Endodermal cell (in vitro differentiated cells): ENCODE results near the gene NKAPL. TPM values are rescaled to one million over a fixed set of nuclear protein-coding genes. Genes with fewer than 3 reads are reported as not detected.
"Not testable (repeated sequence)": the region's sequence is repeated elsewhere in the genome, so short reads cannot be mapped to it uniquely, and the experiment has no call there.

Experiments used
- DNase-seq: peaks from one replicate; pipeline ENCODE4 v3.0.0-alpha.2; 2017
- H3K27ac ChIP-seq: 2 replicates; pipeline ENCODE4 v1.5.1; 2013; ENCODE audit warnings: mild to moderate bottlenecking, low read depth, low read length, moderate library complexity
- H3K27me3 ChIP-seq: 2 replicates; pipeline ENCODE4 v1.6.1; 2013; ENCODE audit warnings: mild to moderate bottlenecking, low read length, moderate library complexity; ENCODE audit not compliant: insufficient read depth, control insufficient read depth, poor library complexity, severe bottlenecking
- H3K36me3 ChIP-seq: 2 replicates; pipeline ENCODE4 v1.7.0; 2013; ENCODE audit warnings: mild to moderate bottlenecking, low read length, moderate library complexity; ENCODE audit not compliant: control insufficient read depth, insufficient read depth
- H3K4me1 ChIP-seq: one replicate; pipeline ENCODE4 v1.7.0; 2013; ENCODE audit warnings: low read length; ENCODE audit not compliant: control insufficient read depth, insufficient read depth
- H3K4me3 ChIP-seq: 2 replicates; pipeline ENCODE4 v1.5.1; 2013; ENCODE audit warnings: mild to moderate bottlenecking, low read length, moderate library complexity
- H3K9ac ChIP-seq: 2 replicates; pipeline ENCODE4 v1.6.1; 2013; ENCODE audit warnings: mild to moderate bottlenecking, low read length, moderate library complexity; ENCODE audit not compliant: poor library complexity, severe bottlenecking; ENCODE audit errors: extremely low read depth
- H3K9me3 ChIP-seq: 2 replicates; pipeline ENCODE4 v1.6.1; 2013; ENCODE audit warnings: mild to moderate bottlenecking, low read length, moderate library complexity; ENCODE audit not compliant: control insufficient read depth
- H3K27ac Mint-ChIP-seq: 2 replicates; pipeline ENCODE4 v1.8.0; 2020; ENCODE audit warnings: mixed read lengths
- H3K27me3 Mint-ChIP-seq: 2 replicates; pipeline ENCODE4 v1.8.0; 2021; ENCODE audit warnings: mild to moderate bottlenecking, mixed read lengths; ENCODE audit not compliant: insufficient read depth
- H3K36me3 Mint-ChIP-seq: 2 replicates; pipeline ENCODE4 v1.8.0; 2020; ENCODE audit warnings: low read depth, mixed read lengths
- H3K4me1 Mint-ChIP-seq: 2 replicates; pipeline ENCODE4 v1.8.0; 2020; ENCODE audit warnings: mixed read lengths
- H3K4me3 Mint-ChIP-seq: 2 replicates; pipeline ENCODE4 v1.8.0; 2020; ENCODE audit warnings: mild to moderate bottlenecking, moderate library complexity, mixed read lengths
- H3K9me3 Mint-ChIP-seq: 2 replicates; pipeline ENCODE4 v1.8.0; 2020; ENCODE audit warnings: mild to moderate bottlenecking, mixed read lengths
- WGBS, 2 experiments: methylation state at CpG; one replicate each; pipeline versions ENCODE4 v1.1.5 to v1.1.7; 2013; ENCODE audit warnings: missing lambda C conversion rate in 2 of 2, mixed read lengths in 1 of 2; ENCODE audit not compliant: insufficient coverage in 1 of 2, insufficient read length in 1 of 2; 5-methylcytosine and 5-hydroxymethylcytosine counted together
- total RNA-seq, 2 donors: library from RNA; stranded (reverse); fragmentation: NEBNext Ultra II Directional in 1 of 2; extraction: Animal tissue kit (Norgen Biotek cat#: 25700) in 1 of 2; gene quantifications; 2 replicates in 1 of 2; 3 replicates in 1 of 2; pipeline ENCODE4 v1.2.1, GENCODE V29; 2021
- TF ChIP-seq, protein P1 (sequence below): fragments of 200-600 bp; sonication (generic); conservative IDR thresholded peaks from 2 replicates; pipeline ENCODE4 v1.5.0; 2021; ENCODE audit warnings: antibody characterized with exemption, mild to moderate bottlenecking

The NKAPL gene
- total RNA-seq, 2 donors from 2014 or later, result 0.42 TPM; not detected in 1

DNA sequence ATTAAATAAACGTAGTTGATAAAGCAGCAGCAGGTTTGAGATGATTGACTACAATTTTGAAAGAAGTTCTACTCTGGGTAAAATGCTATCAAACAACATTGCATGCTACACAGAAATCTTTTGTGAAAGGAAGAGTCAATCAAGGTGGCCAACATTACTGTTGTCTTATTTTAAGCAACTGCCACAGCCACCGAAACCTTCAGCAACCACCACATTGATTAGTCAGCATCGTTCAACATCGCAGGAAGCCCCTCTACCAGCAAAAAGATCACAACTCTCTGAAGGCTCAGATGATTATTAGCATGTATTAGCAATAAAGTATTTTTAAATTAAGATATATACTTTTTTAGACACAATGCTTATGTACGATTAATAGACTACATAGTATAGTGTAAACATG is 36.2 kb downstream of the NKAPL start:
- Histone ChIP-seq H3K4me3 (no peak overlapping the region), H3K9me3 (peaks cover 8% of the 10 kb centered on the region), H3K27me3 (no peaks in the 10 kb centered on the region), H3K9ac (no peak overlapping the region), H3K4me1 (peaks cover 6% of the 10 kb centered on the region), H3K36me3 (peaks cover 14% of the 10 kb centered on the region), H3K27ac (no peak overlapping the region)
- no peak for DNase-seq
- peaks cover 3% of the 10 kb centered on the region for H3K4me1 Mint-ChIP-seq
- H3K9me3 Mint-ChIP-seq, result peaks cover 14% of the 10 kb centered on the region
- WGBS, 2 experiments, result 92 to 98% methylated on average over 2 to 5 of the region's 5 CpGs
- H3K4me3 Mint-ChIP-seq, result no peak overlapping the region
- H3K27ac Mint-ChIP-seq, result no peak overlapping the region
- H3K36me3 Mint-ChIP-seq, result peaks cover 45% of the 10 kb centered on the region
- TF ChIP-seq, protein P1, sequence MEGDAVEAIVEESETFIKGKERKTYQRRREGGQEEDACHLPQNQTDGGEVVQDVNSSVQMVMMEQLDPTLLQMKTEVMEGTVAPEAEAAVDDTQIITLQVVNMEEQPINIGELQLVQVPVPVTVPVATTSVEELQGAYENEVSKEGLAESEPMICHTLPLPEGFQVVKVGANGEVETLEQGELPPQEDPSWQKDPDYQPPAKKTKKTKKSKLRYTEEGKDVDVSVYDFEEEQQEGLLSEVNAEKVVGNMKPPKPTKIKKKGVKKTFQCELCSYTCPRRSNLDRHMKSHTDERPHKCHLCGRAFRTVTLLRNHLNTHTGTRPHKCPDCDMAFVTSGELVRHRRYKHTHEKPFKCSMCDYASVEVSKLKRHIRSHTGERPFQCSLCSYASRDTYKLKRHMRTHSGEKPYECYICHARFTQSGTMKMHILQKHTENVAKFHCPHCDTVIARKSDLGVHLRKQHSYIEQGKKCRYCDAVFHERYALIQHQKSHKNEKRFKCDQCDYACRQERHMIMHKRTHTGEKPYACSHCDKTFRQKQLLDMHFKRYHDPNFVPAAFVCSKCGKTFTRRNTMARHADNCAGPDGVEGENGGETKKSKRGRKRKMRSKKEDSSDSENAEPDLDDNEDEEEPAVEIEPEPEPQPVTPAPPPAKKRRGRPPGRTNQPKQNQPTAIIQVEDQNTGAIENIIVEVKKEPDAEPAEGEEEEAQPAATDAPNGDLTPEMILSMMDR, result no peak
- H3K27me3 Mint-ChIP-seq, result no peaks in the 10 kb centered on the region

DNA sequence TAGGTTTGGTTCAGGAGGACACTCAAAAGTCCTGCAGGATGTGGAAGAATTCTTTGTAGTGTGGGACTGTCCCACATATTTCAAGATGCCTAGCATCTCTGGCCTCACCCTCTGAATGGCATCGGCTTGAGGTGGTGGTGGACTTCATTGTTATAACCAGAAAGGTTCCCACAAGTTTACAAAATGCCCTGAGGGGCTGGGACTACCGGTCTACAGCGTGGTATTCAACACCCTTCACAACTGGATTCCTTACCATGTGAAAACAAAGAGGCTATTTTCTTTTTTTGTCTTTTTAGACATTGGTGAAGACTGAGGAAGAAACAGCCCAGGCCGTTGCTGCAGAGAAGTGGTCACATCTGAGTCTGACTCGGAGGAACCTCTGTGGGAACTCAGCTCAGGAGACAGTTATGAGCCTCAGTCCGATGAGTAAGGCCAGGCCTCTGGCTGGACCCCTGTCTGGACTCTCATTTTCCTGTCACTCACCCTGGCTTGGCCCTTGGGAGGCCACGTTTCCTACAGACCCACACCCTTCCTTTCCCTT is 37.5 kb downstream of the NKAPL start:
- Histone ChIP-seq H3K27ac (no peak overlapping the region), H3K27me3 (no peaks in the 10 kb centered on the region), H3K9ac (no peak overlapping the region), H3K4me1 (peaks cover 6% of the 10 kb centered on the region), H3K36me3 (peaks cover 21% of the 10 kb centered on the region), H3K4me3 (no peak overlapping the region), H3K9me3 (no peaks in the 10 kb centered on the region)
- Mint-ChIP-seq H3K4me3 (no peak overlapping the region), H3K36me3 (peaks cover 45% of the 10 kb centered on the region), H3K4me1 (peaks cover 3% of the 10 kb centered on the region), H3K27ac (no peak overlapping the region), H3K27me3 (no peaks in the 10 kb centered on the region), H3K9me3 (peaks cover 4% of the 10 kb centered on the region)
- TF ChIP-seq, protein P1, result no peak
- 92 to 94% methylated on average over 7 of the region's 7 CpGs for WGBS, 2 experiments
- DNase-seq, result no peak

DNA sequence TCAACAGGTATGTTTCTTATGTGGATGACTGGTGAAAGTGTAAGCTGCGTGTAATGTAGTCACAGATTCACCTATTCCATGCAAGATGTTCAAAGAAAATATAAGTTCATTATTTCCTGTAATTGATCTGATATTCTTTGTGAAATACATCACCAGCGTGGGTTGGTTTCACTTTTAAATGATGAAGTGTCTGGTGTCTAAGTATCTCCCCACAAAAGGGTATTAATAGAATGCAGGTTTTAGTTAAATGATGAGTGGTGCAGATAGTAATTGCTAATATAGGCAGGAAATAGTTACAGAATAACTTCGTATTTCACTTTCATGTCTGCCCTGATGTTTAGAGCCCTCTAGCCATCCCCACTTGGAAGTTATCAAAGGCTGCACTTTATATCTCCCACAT is 44.5 kb downstream of the NKAPL start:
- no peak overlapping the region for H3K27ac Mint-ChIP-seq
- H3K4me3 ChIP-seq, result no peak overlapping the region
- no peaks in the 10 kb centered on the region for H3K27me3 Mint-ChIP-seq
- no peak overlapping the region for H3K27ac ChIP-seq
- no peaks in the 10 kb centered on the region for H3K27me3 ChIP-seq
- TF ChIP-seq, protein P1, result no peak
- no peaks in the 10 kb centered on the region for H3K4me1 ChIP-seq
- no peak overlapping the region for H3K4me3 Mint-ChIP-seq
- H3K36me3 Mint-ChIP-seq, result peaks cover 36% of the 10 kb centered on the region
- H3K9me3 Mint-ChIP-seq, result peaks cover 2% of the 10 kb centered on the region
- peaks cover 4% of the 10 kb centered on the region for H3K4me1 Mint-ChIP-seq
- H3K36me3 ChIP-seq, result peaks cover 15% of the 10 kb centered on the region
- no peak for DNase-seq
- no peak overlapping the region for H3K9ac ChIP-seq
- 93 to 100% methylated on average over 2 of the region's 3 CpGs for WGBS, 2 experiments
- peaks cover 7% of the 10 kb centered on the region for H3K9me3 ChIP-seq

DNA sequence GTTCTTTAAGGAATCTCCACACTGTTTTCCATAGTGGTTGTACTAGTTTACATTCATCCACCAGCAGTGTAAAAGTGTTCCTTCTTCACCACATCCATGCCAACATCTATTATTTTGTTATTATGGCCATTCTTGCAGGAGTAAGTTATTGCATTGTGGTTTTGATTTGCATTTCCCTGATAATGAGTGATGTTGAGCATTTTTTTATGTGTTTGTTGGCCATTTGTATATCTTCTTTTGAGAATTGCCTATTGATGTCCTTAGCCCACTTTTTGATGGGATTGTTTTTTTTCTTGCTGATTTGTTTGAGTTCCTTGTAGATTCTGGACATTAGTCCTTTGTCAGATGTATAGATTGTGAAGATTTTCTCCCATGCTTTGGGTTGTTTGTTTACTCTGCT is 47.3 kb downstream of the NKAPL start:
- H3K9ac ChIP-seq, H3K9me3 ChIP-seq, H3K27ac ChIP-seq, H3K27me3 ChIP-seq, H3K4me3 Mint-ChIP-seq, H3K4me1 ChIP-seq, H3K4me3 ChIP-seq, H3K27me3 Mint-ChIP-seq, H3K9me3 Mint-ChIP-seq, H3K27ac Mint-ChIP-seq, H3K36me3 ChIP-seq, DNase-seq: not testable (repeated sequence)
- peaks cover 24% of the 10 kb centered on the region for H3K4me1 Mint-ChIP-seq
- H3K36me3 Mint-ChIP-seq, result peaks cover 21% of the 10 kb centered on the region
